ENCODE data around the gene EFCAB7.

EFCAB7 gene

GRCh38 chr1:63522891-63523728, at the start of gene EFCAB7, which contains the start of gene ITGB3BP:
EFCAB7 (plus strand) TSS chr1:63523525; CDS start chr1:63525573, 2,048 bp downstream.
ITGB3BP (minus strand) TSS chr1:63523225; CDS start chr1:63523133, 92 bp downstream.
- peak; percentile 93 for DNase-seq
- in situ Hi-C loops (cut with HindIII; ENCODE audit: low pct_ligation_motif_present, low pct_unique_long_range_greater_than_20kb, low sequenced_read_pairs) = no loop called here

GRCh38 chr1:63475761-63476160, 47.6 kb upstream of the EFCAB7 start:
- in situ Hi-C loops (cut with HindIII; ENCODE audit: low pct_ligation_motif_present, low pct_unique_long_range_greater_than_20kb, low sequenced_read_pairs) = no loop called here
- DNase-seq = no peak

- in situ Hi-C loops (cut with HindIII; ENCODE audit: low pct_ligation_motif_present, low pct_unique_long_range_greater_than_20kb, low sequenced_read_pairs) = no loop called here
- DNase-seq = no peak
These were observed 43.3 kb upstream of the EFCAB7 start for GRCh38 chr1:63480057-63480456.

- in situ Hi-C loops (cut with HindIII; ENCODE audit: low pct_ligation_motif_present, low pct_unique_long_range_greater_than_20kb, low sequenced_read_pairs) = no loop called here
- no peak for DNase-seq
These were observed 36.7 kb upstream of the EFCAB7 start for GRCh38 chr1:63486629-63487028.

- no peak for DNase-seq
- in situ Hi-C loops (cut with HindIII; ENCODE audit: low pct_ligation_motif_present, low pct_unique_long_range_greater_than_20kb, low sequenced_read_pairs) = no loop called here
These were observed 35.8 kb upstream of the EFCAB7 start for GRCh38 chr1:63487336-63488065.

- in situ Hi-C loops (cut with HindIII; ENCODE audit: low pct_ligation_motif_present, low pct_unique_long_range_greater_than_20kb, low sequenced_read_pairs) = no loop called here
- DNase-seq = no peak
These were observed 25.7 kb upstream of the EFCAB7 start for GRCh38 chr1:63497577-63497976.

- DNase-seq = no peak
- in situ Hi-C loops (cut with HindIII; ENCODE audit: low pct_ligation_motif_present, low pct_unique_long_range_greater_than_20kb, low sequenced_read_pairs) = no loop called here
These were observed 25.2 kb upstream of the EFCAB7 start for GRCh38 chr1:63498106-63498505.

GRCh38 chr1:63501256-63501655, 22.1 kb upstream of the EFCAB7 start:
- in situ Hi-C loops (cut with HindIII; ENCODE audit: low pct_ligation_motif_present, low pct_unique_long_range_greater_than_20kb, low sequenced_read_pairs) = no loop called here
- DNase-seq = no peak

- no peak for DNase-seq
- in situ Hi-C loops (cut with HindIII; ENCODE audit: low pct_ligation_motif_present, low pct_unique_long_range_greater_than_20kb, low sequenced_read_pairs) = no loop called here
These were observed 16.5 kb upstream of the EFCAB7 start for GRCh38 chr1:63506782-63507181.

- in situ Hi-C loops (cut with HindIII; ENCODE audit: low pct_ligation_motif_present, low pct_unique_long_range_greater_than_20kb, low sequenced_read_pairs) = no loop called here
- no peak for DNase-seq
These were observed 13.6 kb upstream of the EFCAB7 start for GRCh38 chr1:63509718-63510117.

- no peak for DNase-seq
- in situ Hi-C loops (cut with HindIII; ENCODE audit: low pct_ligation_motif_present, low pct_unique_long_range_greater_than_20kb, low sequenced_read_pairs) = no loop called here
These were observed 10.7 kb upstream of the EFCAB7 start for GRCh38 chr1:63512584-63512983.

GRCh38 chr1:63516629-63517028, 6.7 kb upstream of the EFCAB7 start:
- in situ Hi-C loops (cut with HindIII; ENCODE audit: low pct_ligation_motif_present, low pct_unique_long_range_greater_than_20kb, low sequenced_read_pairs) = no loop called here
- DNase-seq = no peak

GRCh38 chr1:63523738-63524137, 413 bp downstream of the EFCAB7 start:
- in situ Hi-C loops (cut with HindIII; ENCODE audit: low pct_ligation_motif_present, low pct_unique_long_range_greater_than_20kb, low sequenced_read_pairs) = no loop called here
- no peak for DNase-seq

- peak; percentile 9 for DNase-seq
- in situ Hi-C loops (cut with HindIII; ENCODE audit: low pct_ligation_motif_present, low pct_unique_long_range_greater_than_20kb, low sequenced_read_pairs) = no loop called here
These were observed 876 bp downstream of the EFCAB7 start for GRCh38 chr1:63524201-63524600.

- DNase-seq = no peak
- in situ Hi-C loops (cut with HindIII; ENCODE audit: low pct_ligation_motif_present, low pct_unique_long_range_greater_than_20kb, low sequenced_read_pairs) = no loop called here
These were observed 9.4 kb downstream of the EFCAB7 start for GRCh38 chr1:63532727-63533126.

GRCh38 chr1:63533931-63534330, 10.6 kb downstream of the EFCAB7 start:
- in situ Hi-C loops (cut with HindIII; ENCODE audit: low pct_ligation_motif_present, low pct_unique_long_range_greater_than_20kb, low sequenced_read_pairs) = no loop called here

GRCh38 chr1:63534406-63534805, 11.1 kb downstream of the EFCAB7 start:
- in situ Hi-C loops (cut with HindIII; ENCODE audit: low pct_ligation_motif_present, low pct_unique_long_range_greater_than_20kb, low sequenced_read_pairs) = no loop called here
- DNase-seq = no peak

More at GRCh38 chr1:63533931-63534330, 10.6 kb downstream of the EFCAB7 start:
- no peak for DNase-seq

GRCh38 chr1:63537006-63537405, 13.7 kb downstream of the EFCAB7 start:
- DNase-seq = no peak
- in situ Hi-C loops (cut with HindIII; ENCODE audit: low pct_ligation_motif_present, low pct_unique_long_range_greater_than_20kb, low sequenced_read_pairs) = no loop called here

- in situ Hi-C loops (cut with HindIII; ENCODE audit: low pct_ligation_motif_present, low pct_unique_long_range_greater_than_20kb, low sequenced_read_pairs) = no loop called here
- peak; percentile 16 for DNase-seq
These were observed 14.6 kb downstream of the EFCAB7 start for GRCh38 chr1:63537940-63538339.

GRCh38 chr1:63545780-63546179, 22.5 kb downstream of the EFCAB7 start:
- DNase-seq = no peak
- in situ Hi-C loops (cut with HindIII; ENCODE audit: low pct_ligation_motif_present, low pct_unique_long_range_greater_than_20kb, low sequenced_read_pairs) = no loop called here
